OCI-LY7 (cell line): ENCODE measurements around the gene TRIM75.

ENCODE experiments used
- CTCF ChIP-seq: fragments of 200-600 bp; sonication (generic); conservative IDR thresholded peaks from 2 replicates; pipeline ENCODE4 v1.5.1; 2014; ENCODE audit warnings: mild to moderate bottlenecking, antibody characterized with exemption, low read length, moderate library complexity, mixed read lengths
- EZH2phosphoT487 ChIP-seq: fragments of 200-600 bp; sonication (generic); IDR thresholded peaks from 2 replicates; pipeline ENCODE4 v1.6.1; 2018; ENCODE audit warnings: low read depth, borderline replicate concordance, mild to moderate bottlenecking, mixed run types, antibody characterized with exemption, low read length, moderate library complexity, mixed read lengths

- TF ChIP-seq CTCF (no peak), EZH2phosphoT487 (no peak)
These were observed 5.5 kb upstream of the TRIM75 start for GRCh38 chr4:165048170-165048569.
